ENCODE data around the gene JADE2. TPM values are rescaled to one million over a fixed set of nuclear protein-coding genes. Genes with fewer than 3 reads are reported as not detected.

The JADE2 gene
- total and polyA plus RNA-seq, 4 donors: 3.9 to 11.4 (median 5.5) TPM

GRCh38 chr5:134556994-134557393 is 31.5 kb downstream of the JADE2 start:
- H3K27me3 ChIP-seq (ENCODE audit: control insufficient read depth in 4 of 4, insufficient read depth in 4 of 4, low read length in 3 of 4): no peaks in the 10 kb centered on the region
- no peak overlapping the region for H3K4me3 ChIP-seq (ENCODE audit: low read depth in 1 of 3, low read length in 3 of 3)
- no peak overlapping the region for H3K9ac ChIP-seq (ENCODE audit: low read depth in 1 of 2, low read length in 2 of 2)
- TF ChIP-seq NR2F2 (IDR thresholded peaks at IDR 0.05): no peak
- TF ChIP-seq TAF1 (conservative IDR thresholded peaks at IDR 0.05): no peak
- no peak for TF ChIP-seq HNF4A (conservative IDR thresholded peaks at IDR 0.05)
- TF ChIP-seq, protein P1, sequence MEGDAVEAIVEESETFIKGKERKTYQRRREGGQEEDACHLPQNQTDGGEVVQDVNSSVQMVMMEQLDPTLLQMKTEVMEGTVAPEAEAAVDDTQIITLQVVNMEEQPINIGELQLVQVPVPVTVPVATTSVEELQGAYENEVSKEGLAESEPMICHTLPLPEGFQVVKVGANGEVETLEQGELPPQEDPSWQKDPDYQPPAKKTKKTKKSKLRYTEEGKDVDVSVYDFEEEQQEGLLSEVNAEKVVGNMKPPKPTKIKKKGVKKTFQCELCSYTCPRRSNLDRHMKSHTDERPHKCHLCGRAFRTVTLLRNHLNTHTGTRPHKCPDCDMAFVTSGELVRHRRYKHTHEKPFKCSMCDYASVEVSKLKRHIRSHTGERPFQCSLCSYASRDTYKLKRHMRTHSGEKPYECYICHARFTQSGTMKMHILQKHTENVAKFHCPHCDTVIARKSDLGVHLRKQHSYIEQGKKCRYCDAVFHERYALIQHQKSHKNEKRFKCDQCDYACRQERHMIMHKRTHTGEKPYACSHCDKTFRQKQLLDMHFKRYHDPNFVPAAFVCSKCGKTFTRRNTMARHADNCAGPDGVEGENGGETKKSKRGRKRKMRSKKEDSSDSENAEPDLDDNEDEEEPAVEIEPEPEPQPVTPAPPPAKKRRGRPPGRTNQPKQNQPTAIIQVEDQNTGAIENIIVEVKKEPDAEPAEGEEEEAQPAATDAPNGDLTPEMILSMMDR (IDR thresholded peaks at IDR 0.05; ENCODE audit: low read depth, low read length, missing input control): no peak
- no peak for TF ChIP-seq GABPA (IDR thresholded peaks at IDR 0.05 in 1 of 2, conservative IDR thresholded peaks at IDR 0.05 in 1 of 2)
- no peak for TF ChIP-seq YY1 (IDR thresholded peaks at IDR 0.05)
- no peak for TF ChIP-seq FOXA1 (IDR thresholded peaks at IDR 0.05)
- no peak for TF ChIP-seq RAD21 (IDR thresholded peaks at IDR 0.05)
- no peak for TF ChIP-seq SP1 (IDR thresholded peaks at IDR 0.05)
- TF ChIP-seq, protein P2, sequence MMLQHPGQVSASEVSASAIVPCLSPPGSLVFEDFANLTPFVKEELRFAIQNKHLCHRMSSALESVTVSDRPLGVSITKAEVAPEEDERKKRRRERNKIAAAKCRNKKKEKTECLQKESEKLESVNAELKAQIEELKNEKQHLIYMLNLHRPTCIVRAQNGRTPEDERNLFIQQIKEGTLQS (IDR thresholded peaks at IDR 0.05): no peak
- TF ChIP-seq EGR1 (IDR thresholded peaks at IDR 0.05; ENCODE audit: low read depth in 2 of 2): no peak
- TF ChIP-seq, protein P3, sequence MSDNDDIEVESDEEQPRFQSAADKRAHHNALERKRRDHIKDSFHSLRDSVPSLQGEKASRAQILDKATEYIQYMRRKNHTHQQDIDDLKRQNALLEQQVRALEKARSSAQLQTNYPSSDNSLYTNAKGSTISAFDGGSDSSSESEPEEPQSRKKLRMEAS (IDR thresholded peaks at IDR 0.05): no peak
- TF ChIP-seq, protein P4, sequence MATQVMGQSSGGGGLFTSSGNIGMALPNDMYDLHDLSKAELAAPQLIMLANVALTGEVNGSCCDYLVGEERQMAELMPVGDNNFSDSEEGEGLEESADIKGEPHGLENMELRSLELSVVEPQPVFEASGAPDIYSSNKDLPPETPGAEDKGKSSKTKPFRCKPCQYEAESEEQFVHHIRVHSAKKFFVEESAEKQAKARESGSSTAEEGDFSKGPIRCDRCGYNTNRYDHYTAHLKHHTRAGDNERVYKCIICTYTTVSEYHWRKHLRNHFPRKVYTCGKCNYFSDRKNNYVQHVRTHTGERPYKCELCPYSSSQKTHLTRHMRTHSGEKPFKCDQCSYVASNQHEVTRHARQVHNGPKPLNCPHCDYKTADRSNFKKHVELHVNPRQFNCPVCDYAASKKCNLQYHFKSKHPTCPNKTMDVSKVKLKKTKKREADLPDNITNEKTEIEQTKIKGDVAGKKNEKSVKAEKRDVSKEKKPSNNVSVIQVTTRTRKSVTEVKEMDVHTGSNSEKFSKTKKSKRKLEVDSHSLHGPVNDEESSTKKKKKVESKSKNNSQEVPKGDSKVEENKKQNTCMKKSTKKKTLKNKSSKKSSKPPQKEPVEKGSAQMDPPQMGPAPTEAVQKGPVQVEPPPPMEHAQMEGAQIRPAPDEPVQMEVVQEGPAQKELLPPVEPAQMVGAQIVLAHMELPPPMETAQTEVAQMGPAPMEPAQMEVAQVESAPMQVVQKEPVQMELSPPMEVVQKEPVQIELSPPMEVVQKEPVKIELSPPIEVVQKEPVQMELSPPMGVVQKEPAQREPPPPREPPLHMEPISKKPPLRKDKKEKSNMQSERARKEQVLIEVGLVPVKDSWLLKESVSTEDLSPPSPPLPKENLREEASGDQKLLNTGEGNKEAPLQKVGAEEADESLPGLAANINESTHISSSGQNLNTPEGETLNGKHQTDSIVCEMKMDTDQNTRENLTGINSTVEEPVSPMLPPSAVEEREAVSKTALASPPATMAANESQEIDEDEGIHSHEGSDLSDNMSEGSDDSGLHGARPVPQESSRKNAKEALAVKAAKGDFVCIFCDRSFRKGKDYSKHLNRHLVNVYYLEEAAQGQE (IDR thresholded peaks at IDR 0.05): no peak
- TF ChIP-seq RXRA (IDR thresholded peaks at IDR 0.05): no peak
- TF ChIP-seq ZBTB33 (IDR thresholded peaks at IDR 0.05): no peak
- no peak for TF ChIP-seq FOXA2 (IDR thresholded peaks at IDR 0.05)
- TF ChIP-seq HNF4G (IDR thresholded peaks at IDR 0.05): no peak
- TF ChIP-seq JUND (IDR thresholded peaks at IDR 0.05): no peak
- H3K27ac ChIP-seq (ENCODE audit: low read depth in 1 of 2, low read length in 2 of 2): no peak overlapping the region
- H3K9me3 ChIP-seq (ENCODE audit: control insufficient read depth in 4 of 4, low read length in 3 of 4): no peaks in the 10 kb centered on the region
- no peak for DNase-seq (ENCODE audit: low spot score)
- H3K36me3 ChIP-seq (ENCODE audit: control insufficient read depth in 4 of 4, insufficient read depth in 3 of 4, low read depth in 1 of 4, low read length in 3 of 4): peaks cover under 1 to 22% (median 19%) of the 10 kb centered on the region in 4 donors
- peaks cover 3 to 23% (median 10%) of the 10 kb centered on the region in 4 donors for H3K4me1 ChIP-seq (ENCODE audit: control insufficient read depth in 4 of 4, insufficient read depth in 4 of 4, low read length in 3 of 4)

Measured in liver (tissue), 9 donors.